Measurements from ENCODE around the gene ZNF580.

Gene ZNF580

DNA sequence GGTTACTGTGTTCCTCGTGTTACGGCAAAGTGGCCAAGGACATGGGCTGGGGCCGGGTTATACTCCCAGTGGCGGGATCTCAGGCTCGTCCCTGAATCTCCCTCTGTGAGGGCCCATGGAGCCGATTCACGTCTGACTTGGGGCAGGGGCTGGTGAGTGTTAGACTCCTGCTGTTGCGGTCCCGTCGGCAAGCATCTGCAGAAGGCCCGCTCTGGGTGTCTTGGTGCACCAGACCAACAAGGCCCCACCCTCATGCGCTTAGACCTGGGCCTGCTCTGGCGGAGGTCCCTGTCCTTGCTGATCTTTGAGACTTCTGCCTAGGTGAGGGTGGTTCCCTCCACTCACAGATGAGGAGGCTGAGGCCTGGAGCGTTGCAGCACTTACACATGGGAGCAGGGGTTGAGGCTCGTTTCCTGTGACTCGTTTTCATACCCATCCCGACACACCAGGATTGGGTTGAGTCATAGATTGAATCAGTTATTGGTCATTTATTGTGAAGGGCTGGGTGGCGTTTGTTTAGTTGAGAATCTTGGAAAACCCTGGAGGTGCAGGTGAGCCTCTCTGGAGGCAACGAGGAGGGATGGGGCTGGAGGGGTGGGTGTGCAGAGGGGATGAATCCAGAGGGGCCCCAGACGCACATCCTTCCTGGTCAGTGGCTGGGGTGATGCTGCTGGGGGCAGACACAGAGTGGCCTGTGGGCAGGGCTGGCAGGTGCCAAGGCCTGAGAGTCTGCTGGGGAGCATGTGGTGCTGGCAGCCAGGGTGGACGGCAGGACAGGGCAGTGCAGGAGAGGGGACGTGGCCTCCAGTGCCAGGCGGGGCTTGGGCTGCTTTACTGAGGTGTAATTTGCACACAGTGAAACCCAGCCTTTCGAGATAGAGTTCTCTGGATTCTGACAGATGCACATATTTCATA lies 38.8 kb downstream of the ZNF580 start:
- no peak for DNase-seq (ENCODE audit: low spot score)

DNA sequence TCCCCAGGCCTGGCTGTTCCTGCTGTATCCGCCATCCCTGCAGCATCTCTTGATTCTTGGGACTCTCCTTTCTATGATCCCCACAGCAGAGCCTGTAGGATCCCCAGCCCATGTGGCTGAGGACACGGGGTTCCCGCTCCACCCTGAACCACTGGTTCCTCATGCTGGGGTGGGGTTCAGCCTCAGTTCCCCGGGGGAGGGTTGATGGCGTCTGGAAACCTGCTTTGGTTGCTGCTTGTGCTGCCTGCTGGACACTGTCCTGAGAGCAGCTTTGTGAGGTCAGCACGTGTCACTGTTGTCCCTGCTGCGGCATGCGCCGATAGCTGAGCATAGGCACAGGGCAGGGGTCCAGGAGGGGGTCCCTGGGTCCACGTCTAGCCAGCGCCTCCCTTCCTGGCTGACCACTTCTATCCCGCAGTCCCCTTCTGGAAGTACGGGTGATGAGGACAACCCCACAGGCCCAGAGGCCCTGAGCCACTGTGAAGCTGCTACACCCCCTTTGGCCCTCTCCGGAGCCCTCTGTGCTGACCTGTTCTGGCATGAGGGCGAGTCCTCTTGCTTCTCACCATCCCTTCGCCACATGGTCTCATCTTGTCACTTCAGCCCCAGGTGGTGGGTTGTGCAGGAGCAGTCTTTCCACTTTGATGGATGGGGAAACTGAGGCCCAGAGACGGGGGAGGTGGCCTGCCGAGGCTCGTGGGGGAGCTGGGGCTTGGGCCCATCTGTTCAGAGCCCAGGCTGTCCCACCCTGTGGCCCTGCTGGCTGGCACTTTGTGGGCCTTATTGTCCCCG lies 39.7 kb downstream of the ZNF580 start:
- DNase-seq (ENCODE audit: low spot score), result no peak

DNA sequence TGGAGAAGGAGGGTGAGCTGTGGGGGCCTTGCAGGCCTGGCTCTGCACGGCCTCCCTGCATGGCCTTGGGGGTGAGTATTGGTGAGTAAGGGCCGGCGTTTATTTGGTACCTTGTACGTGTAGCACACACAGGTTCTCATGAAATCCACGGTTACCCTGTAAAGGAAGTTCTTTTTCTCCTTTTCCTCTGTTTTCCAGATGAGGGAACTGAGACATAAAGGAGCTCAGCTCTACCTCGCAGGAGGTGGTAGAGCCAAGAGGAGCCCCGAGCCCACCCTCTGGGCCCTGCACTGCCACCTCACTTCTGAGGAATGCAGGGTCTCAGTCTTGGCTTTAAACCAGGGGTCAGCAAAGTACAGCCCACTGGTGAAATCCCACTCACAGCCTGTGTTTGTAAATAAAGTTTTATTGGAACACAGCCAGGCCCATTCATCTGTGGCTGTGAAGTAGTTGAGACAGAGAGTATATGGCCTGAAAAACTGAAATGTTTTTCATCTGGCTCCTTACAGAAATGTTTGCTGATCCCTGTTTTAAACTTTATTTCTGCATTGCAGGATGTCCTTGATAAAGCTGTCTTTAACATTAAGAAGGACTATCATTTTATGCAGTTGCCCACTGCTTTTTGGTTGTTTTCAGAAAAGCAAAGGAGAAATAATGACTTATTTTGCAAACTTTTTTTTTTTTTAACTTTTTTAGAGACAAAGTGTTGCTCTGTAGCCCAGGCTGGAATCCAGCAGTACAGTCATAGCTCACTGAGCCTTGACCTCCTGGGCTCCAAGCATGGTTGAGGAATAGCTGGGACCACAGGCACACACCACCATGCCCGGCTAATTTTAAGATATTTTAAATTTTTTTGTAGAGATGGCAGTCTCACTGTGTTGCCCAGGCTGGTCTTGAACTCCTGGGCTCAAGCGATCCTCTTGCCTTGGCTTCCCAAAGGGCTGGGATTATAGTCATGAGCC lies 40.6 kb downstream of the ZNF580 start:
- no peak for DNase-seq (ENCODE audit: low spot score)

DNA sequence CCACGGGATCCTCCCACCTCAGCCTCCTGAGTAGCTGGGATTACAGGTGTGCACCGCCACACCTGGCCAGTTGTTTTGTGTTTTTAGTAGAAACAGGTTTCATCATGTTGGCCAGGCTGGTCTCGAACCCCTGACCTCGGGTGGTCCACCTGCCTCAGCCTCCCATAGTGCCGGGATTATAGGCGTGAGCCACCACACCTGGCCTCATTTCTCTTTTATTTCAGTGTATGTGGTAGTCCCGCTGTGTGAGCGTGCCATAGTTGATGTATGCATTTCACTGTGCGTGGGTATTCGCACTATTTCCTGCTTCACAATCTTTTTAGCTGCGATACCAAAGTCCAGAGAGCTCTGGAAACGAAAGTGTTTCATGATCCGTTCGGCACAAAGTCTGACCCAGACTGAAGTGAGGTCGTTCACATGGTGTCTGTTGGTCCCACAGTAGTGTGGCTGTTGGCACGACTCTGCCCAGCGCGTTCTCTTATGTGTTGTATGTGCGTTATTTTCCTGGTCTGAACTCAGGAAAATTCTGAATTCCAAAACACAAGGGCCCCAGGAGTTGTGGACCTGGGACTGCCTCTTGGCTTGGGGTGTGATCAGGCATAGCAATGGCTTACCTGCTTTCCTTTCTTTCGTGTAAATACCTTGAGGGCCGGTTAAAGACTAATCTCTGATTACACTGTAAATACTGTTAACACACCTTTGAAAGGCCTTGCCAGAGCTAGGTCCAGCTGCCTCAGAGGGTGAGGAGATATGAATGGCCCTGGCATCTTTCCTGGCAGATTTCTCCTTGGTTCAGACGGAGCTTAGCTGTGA lies 42.9 kb downstream of the ZNF580 start:
- no peak for DNase-seq (ENCODE audit: low spot score)

DNA sequence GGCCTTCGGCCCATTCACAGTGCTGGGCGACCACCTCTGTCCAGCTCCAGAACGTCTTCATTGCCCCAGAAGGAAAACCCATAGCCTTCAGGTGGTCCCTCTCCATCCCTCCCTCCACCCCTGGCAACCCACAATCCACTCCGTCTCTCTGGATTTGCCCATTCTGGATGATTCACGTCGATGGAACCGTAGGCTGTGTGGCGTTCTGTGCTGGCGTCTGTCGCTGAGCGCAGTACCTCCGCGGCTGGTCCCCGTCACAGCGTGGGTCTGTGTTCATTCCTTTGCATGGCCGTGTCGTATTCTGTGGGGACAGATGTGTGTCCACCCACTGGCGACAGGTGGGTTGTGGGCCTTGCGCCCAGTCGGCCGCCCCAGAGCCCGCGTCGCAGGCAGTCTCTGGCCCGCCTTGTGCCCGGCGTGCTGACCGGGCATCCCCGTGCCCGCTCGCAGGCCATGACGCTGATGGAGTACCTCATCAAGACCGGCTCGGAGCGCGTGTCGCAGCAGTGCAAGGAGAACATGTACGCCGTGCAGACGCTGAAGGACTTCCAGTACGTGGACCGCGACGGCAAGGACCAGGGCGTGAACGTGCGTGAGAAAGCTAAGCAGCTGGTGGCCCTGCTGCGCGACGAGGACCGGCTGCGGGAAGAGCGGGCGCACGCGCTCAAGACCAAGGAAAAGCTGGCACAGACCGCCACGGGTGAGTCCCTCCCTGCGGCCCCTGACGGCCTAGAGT lies 44.3 kb downstream of the ZNF580 start:
- no peak for DNase-seq (ENCODE audit: low spot score)

DNA sequence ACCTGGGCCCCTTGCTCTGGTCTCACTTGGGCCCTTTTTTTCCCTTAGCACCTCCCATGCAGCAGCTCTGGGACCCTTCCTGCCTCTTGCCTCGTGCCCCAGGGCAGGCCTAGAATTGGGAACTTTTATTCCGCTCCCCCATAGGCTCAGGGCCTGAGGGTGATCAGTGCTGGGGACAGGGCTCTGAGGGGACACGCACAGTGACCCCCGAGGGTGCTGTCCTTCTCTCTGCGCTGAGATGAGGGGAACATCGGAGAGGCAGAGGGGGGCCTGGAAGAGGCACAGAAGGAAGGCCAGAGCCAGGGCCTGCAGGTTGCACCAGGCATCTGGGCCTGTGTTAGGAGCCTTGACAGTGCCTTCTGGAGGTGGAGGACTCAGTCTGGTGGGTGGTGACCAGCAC lies 45.0 kb downstream of the ZNF580 start:
- no peak for DNase-seq (ENCODE audit: low spot score)

DNA sequence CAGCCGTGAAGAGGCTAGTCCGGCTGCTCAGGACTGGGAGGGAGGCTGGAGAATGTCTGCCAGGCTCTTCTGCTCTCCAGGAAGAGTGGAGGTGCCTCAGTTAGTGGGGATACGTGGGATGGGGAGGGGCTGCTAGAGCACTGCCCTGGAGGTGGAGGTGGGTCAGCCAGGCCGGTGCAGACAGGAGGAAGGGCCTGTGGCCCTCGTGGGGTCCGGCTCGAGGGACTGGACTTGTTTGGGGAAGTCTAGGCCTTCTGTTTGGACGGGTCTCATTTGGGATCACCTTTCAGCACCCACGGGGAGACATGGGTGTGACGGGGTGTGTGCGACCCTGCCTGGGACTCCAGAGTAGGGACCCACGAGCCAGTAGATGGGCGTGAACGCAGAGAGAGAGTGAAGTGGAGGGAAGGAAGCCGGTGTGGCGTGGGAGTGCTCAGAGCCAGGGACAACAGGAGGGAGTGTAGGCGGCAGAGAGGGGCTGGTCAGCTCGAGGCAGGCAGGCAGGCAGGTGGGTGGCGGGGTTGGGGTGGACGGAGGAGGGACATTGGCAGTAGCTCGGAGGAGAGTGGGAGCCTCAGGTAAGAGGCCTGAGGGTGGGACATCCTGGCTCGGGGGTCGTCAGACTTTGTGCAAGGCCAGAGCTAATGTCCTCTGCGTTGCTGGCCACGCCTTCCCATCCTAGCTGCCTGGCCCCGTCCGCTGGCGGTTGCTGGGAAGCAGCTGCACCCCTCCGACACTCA lies 45.7 kb downstream of the ZNF580 start:
- no peak for DNase-seq (ENCODE audit: low spot score)

DNA sequence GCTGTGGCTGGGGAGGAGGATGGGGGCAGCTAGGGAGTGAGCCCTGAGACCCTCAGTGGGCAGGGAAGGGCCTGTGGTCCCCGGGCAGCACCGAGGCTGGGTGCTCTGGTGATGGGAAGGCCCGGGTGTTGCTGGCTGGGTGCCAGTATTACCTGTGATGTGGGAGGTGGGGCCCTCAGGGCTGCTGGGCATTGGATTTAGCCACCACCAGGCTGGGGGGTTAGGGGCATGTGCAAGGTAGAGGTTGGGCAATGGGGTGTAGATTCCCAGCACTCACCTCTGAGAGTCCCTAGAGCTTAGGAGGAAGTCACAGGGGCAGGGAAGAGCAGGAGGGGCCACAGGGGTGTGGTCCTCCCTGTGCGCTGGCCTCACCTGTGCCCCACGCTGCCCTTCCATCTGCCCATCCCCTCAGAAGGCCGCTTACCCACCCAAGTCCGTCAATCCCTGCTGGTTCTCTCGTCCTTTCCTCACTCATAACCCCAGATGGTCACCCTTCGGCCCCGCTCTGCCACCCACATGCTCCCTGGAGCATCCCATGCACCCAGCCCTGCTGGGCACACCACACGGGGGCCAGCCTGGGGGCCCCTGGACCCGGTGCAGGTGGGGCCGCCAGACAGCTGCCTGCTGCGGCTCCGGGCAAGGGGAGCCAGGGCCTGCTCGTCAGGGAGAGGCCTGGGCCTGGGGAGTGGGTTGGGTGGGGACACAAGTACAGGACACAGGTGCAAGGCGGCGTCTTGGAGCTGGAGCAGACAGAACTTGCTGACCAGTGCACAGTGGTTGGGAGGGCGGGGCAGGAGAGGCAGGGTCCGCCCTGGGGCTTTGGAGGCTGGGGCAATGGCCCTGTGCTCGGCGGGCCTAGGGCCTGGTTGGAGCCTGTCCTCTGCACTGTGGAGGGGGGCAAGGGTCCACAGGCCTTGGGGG lies 46.7 kb downstream of the ZNF580 start:
- DNase-seq (ENCODE audit: low spot score), result no peak

DNA sequence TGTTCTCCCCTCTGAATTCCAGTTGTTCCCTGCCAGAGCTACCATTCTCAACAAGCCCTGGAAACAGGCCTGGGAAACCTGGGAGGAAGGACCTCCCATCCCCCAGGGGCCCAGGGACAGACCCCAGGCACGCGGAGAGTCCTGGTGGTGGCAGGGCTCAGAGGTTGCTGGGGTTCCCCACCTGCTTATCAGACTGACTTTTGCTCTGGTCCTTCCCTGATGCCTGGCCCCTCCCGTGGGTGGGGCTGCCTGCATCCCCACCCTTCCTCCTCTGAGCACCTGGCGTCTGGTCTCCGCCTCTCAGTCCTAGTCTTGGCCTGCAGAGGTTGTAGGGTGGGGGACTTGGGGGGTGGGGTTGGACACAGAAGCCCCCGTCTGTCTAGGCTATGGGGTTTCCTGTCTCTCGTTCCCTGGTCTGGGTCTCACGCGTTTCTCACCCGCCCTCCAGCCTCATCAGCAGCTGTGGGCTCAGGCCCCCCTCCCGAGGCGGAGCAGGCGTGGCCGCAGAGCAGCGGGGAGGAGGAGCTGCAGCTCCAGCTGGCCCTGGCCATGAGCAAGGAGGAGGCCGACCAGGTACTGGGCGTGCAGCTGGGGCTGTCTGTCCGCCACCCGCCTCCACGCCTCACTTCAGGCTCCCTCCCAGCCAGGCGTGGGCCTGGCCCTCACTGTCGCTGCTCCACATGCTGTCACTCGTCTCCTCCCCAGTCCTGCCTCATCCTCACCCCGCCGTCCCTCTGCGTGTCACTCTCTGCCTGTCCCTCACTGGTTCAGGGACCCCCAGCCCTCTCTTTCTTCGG lies 47.8 kb downstream of the ZNF580 start:
- DNase-seq (ENCODE audit: low spot score), result no peak

DNA sequence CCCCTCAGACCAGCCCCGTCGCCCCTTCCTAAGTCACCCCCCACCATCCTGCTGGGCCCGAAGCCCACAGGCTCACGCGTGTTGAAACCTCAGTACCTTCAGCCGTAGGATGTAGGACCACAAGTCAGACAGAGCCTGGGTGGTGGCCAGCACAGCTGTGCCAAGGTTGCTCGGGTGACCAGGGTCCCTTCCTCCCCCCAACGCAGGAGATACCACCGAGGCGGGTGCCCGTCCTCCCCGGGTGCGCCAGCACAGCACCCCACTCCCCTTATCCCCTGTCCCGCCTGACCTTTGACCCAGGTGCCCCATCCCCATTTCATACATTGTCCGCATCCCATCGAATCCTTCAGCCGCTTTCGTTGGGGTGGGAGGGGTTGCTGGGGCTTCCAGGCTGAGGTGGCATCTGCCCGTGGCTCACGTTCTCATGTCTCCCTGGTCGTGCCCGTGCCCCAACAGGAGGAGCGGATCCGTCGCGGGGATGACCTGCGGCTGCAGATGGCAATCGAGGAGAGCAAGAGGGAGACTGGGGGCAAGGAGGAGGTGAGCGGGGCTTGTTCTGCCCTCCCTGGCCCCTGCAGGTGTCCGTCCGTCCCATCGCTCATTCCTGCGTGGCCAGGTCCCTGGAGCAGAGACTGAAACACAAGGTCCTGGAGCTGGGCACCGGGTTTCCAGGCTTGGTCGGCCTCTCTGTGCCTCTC lies 48.8 kb downstream of the ZNF580 start:
- no peak for DNase-seq (ENCODE audit: low spot score)

DNA sequence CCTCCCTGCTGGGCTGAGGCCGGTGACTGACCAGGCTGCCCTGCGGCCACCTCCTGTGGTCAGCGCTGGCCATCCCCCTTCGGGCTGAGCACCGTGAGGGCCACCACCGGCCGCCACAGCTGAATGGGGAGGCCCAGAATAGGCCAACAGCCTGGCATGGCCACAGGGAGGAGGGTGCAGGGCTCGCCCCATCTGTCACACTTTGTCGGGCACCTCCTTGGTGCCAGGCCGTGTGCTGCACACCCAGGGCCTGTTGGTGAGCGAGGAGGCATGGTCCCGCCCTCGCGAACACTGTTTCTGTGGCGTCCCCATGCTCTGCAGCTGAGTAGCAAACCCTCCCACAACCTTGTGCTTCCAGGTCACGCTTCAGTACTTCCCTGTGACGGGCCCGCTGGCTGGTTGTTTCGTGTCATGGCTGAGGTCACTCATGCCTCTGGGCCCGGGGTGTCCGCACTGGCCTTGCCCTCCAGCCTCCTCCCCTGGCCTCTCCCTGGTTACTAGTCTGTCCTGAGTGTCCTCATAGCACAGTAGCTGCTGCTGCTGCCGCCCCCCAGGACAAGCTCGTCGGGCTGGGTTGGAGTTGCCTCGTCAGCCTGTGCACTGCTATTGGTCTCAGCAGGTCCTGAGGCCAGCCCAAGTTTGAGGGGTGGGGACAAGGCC lies 49.4 kb downstream of the ZNF580 start:
- DNase-seq (ENCODE audit: low spot score), result no peak

DNA sequence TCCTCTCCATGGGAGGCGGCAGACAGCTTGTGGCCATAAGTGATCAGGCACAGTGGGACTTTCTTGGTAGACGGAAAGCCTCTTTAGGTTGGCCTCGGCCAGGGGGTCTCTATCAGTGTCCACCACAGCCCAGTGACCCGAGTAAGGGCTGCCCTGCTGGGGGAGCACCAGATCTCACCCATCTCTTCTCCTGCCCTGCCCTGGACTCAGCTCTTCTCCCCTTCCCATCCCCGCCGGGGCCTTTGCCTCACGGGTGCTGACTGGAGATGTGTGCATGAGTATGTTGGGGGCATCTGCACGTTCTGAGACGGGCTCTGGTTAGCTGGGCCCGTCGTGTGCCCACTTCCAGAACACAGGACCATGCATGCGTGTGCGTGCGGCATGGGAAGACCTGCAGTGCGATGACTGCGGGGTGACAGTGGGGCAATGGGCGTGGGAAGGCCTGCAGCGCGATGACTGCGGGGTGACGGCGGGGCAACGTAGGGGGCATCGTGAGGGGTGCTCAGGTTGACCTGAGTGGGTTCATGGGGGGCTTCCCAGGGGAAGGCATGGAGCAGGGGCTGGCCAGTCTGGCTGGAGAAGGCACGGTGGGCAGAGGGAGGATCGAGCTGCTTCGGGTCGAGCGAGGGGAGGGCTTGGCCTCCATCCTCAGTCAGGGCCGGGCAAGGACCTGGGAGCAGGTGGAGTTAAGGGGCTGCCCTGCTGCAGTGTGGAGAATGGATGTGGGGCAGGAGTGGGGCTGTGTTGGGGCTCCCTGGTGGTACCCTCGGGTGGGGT lies 50.2 kb downstream of the ZNF580 start:
- DNase-seq (ENCODE audit: low spot score), result no peak

DNA sequence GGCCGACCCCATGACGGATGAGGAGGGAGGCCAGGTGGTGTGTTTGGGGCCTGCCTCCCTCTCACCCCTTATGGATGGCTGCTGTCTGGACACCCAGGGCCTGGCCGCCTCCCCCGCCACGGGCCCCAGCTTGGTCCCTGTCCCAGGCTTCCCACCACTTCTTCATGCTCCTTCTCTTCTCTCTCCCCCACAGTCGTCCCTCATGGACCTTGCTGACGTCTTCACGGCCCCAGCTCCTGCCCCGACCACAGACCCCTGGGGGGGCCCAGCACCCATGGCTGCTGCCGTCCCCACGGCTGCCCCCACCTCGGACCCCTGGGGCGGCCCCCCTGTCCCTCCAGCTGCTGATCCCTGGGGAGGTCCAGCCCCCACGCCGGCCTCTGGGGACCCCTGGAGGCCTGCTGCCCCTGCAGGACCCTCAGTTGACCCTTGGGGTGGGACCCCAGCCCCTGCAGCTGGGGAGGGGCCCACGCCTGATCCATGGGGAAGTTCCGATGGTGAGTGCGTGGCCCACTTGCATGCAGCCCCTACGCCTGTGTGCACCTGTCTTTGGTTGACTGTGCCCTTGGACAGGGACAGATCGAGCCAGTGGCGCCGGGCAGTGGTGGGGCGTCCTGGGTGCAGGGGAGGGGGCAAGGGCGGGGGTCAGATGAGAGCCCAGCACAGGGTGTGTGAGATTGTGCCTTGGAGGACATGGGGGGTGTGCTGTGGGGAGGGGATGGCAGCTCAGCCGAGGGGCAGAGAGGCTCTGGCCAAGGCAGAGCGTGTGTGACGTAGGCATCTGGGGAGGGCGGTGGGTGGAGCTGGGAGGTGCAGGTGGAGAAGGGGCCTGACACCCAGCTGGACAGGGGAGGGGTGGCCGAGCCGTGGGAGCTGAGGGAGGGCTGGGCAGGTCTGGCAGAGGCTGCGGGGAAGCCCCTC lies 51.0 kb downstream of the ZNF580 start:
- DNase-seq (ENCODE audit: low spot score), result no peak

DNA sequence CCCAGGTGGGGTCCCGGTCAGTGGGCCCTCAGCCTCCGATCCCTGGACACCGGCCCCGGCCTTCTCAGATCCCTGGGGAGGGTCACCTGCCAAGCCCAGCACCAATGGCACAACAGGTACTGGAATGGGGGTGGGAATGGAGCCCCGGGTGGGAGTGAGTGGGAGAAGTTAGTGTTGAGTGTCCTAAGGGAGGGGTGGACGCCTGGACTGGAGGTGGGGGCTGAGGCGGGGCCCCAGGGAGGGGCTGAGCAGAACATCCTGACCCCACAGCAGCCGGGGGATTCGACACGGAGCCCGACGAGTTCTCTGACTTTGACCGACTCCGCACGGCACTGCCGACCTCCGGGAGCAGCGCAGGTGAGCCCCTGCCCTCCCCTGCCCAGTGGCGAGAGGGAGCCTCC lies 51.9 kb downstream of the ZNF580 start:
- DNase-seq (ENCODE audit: low spot score), result no peak
